ENCODE results near the gene KCNJ9. TPM values are rescaled to one million over a fixed set of nuclear protein-coding genes. Genes with fewer than 3 reads are reported as not detected.
A peak's percentile ranks its signal among the peaks of the same experiment; 100 is the strongest.

Gene KCNJ9
- total RNA-seq, 1 donor from 2014 or later: 0.19 TPM

DNA sequence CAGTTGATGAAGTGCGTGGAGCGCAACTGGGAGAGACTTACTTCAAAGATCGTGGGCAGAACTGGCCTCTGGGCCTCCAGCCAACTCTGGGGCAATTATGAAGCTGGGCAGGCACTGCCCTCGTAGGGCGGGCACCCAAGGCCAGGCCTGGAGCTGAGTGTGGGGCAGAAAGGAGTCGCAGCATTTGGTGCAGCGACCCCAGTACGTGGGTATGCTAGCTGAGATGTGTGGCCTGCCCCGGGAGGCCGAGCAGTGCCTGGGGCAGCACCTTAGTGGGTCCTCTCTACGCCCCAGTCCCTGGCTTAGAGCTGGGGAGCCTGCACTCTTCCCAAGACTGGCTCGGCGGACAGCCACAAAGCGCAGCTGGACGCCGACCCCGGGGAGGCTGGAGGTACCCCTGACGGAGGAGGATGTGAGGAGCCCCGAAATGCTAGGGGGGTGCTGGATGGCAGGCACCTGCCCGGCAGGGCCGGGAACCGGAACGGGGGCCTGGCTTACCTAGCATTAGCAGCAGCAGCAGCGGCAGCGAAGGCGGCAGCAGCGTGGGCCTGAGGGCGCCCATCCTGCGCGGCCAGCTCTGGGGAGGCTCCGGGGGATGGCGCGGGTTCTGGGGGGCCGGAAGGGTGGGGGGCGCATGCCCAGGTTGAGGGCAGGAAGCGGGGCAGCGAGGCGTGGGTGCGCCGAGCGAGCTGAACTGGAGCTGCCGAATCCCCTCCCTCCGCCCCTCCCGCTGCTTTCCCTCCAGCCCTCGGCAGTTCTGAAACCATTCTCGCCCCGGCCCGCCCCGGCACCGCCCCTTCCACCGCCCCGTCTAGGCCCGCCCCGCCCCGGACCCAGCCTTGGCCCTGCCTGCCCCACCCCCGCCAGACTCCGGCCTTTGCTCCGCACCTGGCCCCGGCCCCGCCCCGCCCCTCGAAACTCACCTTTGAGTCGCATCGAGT, 16.8 kb downstream of the KCNJ9 start, which contains the start of gene IGSF8:
Gene IGSF8 (minus strand): TSS at position 709 of the 941 bp plus-strand sequence. CDS start 147 bp downstream, at position 562.
- peak; percentile 81 for DNase-seq (ENCODE audit: low read depth, low spot score)
- H3K4me1 Mint-ChIP-seq: peaks cover 60% of the 10 kb centered on the region

GRCh38 chr1:160098852-160099561, 17.7 kb downstream of the KCNJ9 start:
- no peaks in the 10 kb centered on the region for H3K36me3 Mint-ChIP-seq (ENCODE audit: low read depth)
- no peaks in the 10 kb centered on the region for H3K27me3 Mint-ChIP-seq (ENCODE audit: low read depth)
- H3K4me3 Mint-ChIP-seq: peak overlapping the region; percentile 80
- TF ChIP-seq, protein P1, sequence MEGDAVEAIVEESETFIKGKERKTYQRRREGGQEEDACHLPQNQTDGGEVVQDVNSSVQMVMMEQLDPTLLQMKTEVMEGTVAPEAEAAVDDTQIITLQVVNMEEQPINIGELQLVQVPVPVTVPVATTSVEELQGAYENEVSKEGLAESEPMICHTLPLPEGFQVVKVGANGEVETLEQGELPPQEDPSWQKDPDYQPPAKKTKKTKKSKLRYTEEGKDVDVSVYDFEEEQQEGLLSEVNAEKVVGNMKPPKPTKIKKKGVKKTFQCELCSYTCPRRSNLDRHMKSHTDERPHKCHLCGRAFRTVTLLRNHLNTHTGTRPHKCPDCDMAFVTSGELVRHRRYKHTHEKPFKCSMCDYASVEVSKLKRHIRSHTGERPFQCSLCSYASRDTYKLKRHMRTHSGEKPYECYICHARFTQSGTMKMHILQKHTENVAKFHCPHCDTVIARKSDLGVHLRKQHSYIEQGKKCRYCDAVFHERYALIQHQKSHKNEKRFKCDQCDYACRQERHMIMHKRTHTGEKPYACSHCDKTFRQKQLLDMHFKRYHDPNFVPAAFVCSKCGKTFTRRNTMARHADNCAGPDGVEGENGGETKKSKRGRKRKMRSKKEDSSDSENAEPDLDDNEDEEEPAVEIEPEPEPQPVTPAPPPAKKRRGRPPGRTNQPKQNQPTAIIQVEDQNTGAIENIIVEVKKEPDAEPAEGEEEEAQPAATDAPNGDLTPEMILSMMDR (conservative IDR thresholded peaks at IDR 0.05): no peak
- H3K9me3 Mint-ChIP-seq: no peaks in the 10 kb centered on the region
- H3K27ac Mint-ChIP-seq (ENCODE audit: unreplicated experiment): peak overlapping the region; percentile 53
- DNase-seq (ENCODE audit: low read depth, low spot score): peak; percentile 93
- H3K4me1 Mint-ChIP-seq: peaks cover 68% of the 10 kb centered on the region

More for the DNA sequence above, 16.8 kb downstream of the KCNJ9 start, which contains the start of gene IGSF8:
- H3K4me3 Mint-ChIP-seq: peak within 1 kb of the TSS; percentile 88
- H3K27ac Mint-ChIP-seq (ENCODE audit: unreplicated experiment): peak within 1 kb of the TSS; percentile 57
- H3K36me3 Mint-ChIP-seq (ENCODE audit: low read depth): no peaks in the 10 kb centered on the region
- no peaks in the 10 kb centered on the region for H3K27me3 Mint-ChIP-seq (ENCODE audit: low read depth)
- no peaks in the 10 kb centered on the region for H3K9me3 Mint-ChIP-seq
- TF ChIP-seq, protein P1 (conservative IDR thresholded peaks at IDR 0.05): no peak

DNA sequence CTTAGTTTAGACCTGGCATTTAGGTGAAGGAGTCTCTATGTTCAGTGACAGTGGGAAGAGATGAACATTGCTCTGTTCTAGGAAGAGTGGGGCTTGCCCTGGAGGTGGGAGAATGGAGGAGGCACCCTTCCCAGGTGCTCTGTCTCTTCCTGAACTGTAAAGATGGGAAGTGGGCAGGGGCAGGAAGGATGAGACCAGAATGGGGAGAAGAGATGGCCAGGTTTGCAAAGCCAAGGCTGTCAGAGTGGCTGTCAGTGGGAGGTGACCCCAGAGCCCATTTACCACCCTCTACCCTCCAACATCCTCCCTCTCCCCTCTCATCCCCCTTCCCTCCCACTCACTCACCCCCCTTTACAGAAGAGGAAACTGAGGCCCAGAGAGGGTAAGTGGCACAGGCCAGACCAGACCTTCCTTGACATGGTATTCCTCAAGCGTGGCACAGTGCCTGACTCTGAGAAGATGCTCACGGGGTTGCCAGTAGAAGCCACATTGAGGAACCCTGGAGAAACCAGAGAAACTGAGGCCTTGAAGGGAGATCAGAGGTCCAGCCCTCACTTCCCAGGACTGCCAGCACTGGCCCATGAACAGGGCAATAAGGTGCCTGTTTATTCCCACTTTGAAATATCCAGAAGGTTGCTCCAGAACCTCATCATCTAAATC, 18.5 kb downstream of the KCNJ9 start:
- DNase-seq (ENCODE audit: low read depth, low spot score): no peak
- H3K27me3 Mint-ChIP-seq (ENCODE audit: low read depth): no peaks in the 10 kb centered on the region
- TF ChIP-seq, protein P1 (conservative IDR thresholded peaks at IDR 0.05): no peak
- no peak overlapping the region for H3K27ac Mint-ChIP-seq (ENCODE audit: unreplicated experiment)
- no peaks in the 10 kb centered on the region for H3K36me3 Mint-ChIP-seq (ENCODE audit: low read depth)
- peak overlapping the region; percentile 80 for H3K4me3 Mint-ChIP-seq
- H3K9me3 Mint-ChIP-seq: no peaks in the 10 kb centered on the region
- peaks cover 69% of the 10 kb centered on the region for H3K4me1 Mint-ChIP-seq

DNA sequence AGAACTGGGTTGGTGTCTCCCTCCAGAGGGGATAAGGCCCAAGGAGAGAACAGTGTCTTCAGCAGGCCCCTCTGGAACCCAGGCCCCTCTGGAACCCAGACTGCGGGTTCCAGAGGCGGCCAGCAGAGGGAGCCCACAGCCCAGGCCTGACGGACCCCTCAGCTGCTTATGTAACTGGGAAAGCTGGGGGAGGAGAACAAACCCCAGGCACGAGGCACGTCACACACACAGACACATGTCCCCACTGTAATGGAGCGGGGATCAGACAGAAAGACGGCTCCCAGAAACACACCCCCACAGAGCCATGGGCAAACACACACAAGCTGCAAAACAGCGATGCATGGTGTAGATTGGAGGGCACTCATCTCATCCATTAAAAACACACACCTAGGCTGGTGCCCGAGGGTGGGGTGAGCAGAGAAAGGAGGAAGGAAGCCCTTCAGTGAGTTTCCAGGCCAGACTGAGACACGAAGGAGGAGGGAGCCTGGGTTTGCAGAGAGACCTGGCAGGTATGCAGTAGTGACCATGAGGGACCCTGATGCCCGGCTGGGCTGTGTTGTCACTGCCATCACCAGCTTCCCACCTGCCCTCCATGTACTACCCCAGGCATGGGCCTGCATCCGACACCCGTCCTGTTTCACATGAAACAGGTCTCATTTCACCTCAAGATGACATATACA, 19.8 kb downstream of the KCNJ9 start:
- TF ChIP-seq, protein P1 (conservative IDR thresholded peaks at IDR 0.05): peak; percentile 92
- DNase-seq (ENCODE audit: low read depth, low spot score): peak; percentile 78
- Mint-ChIP-seq H3K36me3 (ENCODE audit: low read depth) (no peaks in the 10 kb centered on the region), H3K27ac (ENCODE audit: unreplicated experiment) (peak overlapping the region; percentile 58), H3K9me3 (no peaks in the 10 kb centered on the region), H3K27me3 (ENCODE audit: low read depth) (no peaks in the 10 kb centered on the region), H3K4me3 (peak overlapping the region; percentile 54), H3K4me1 (peaks cover 66% of the 10 kb centered on the region)

Measured in neural crest cell (in vitro differentiated cells).